Heart left ventricle (tissue), 16 donors: ENCODE measurements around the gene CELF5. TPM values are rescaled to one million over a fixed set of nuclear protein-coding genes. Genes with fewer than 3 reads are reported as not detected.
"Not testable (repeated sequence)": the region's sequence is repeated elsewhere in the genome, so short reads cannot be mapped to it uniquely, and the experiment has no call there.

Experiments used
- ATAC-seq, 4 donors: fragments of 200-7000 bp; cut with Tn5 transposase; one replicate each; pipeline ENCODE4 v1.9.1; 2020 to 2022; ENCODE audit warnings: moderate library complexity in 4 of 4, mild to moderate bottlenecking in 3 of 4, moderate number of reproducible peaks in 1 of 4
- DNase-seq, 5 donors: peaks; one replicate each; pipeline ENCODE4 v3.0.0-alpha.2; 2020
- H3K27ac ChIP-seq, 12 donors: fragments of 200-600 bp; sonication (generic) in 4 of 12; one replicate each; pipeline versions ENCODE4 v1.5.0 to v1.8.0; 2016 to 2022; ENCODE audit warnings: mild to moderate bottlenecking in 2 of 12
- H3K27me3 ChIP-seq, 9 donors: fragments of 200-600 bp; sonication (generic) in 2 of 9; one replicate each; pipeline versions ENCODE4 v1.5.1 to v1.8.0; 2016 to 2022; ENCODE audit warnings: mild to moderate bottlenecking in 3 of 9
- H3K36me3 ChIP-seq, 9 donors: fragments of 200-600 bp; sonication (generic) in 2 of 9; one replicate each; pipeline versions ENCODE4 v1.5.0 to v1.8.0; 2018 to 2022; ENCODE audit warnings: mild to moderate bottlenecking in 2 of 9
- H3K4me1 ChIP-seq, 12 donors: fragments of 200-600 bp; sonication (generic) in 4 of 12; one replicate each; pipeline versions ENCODE4 v1.5.0 to v1.8.0; 2016 to 2022; ENCODE audit warnings: mild to moderate bottlenecking in 3 of 12
- H3K4me3 ChIP-seq, 12 donors: fragments of 200-600 bp; sonication (generic) in 4 of 12; one replicate each; pipeline versions ENCODE4 v1.5.0 to v1.8.0; 2017 to 2022; ENCODE audit warnings: mild to moderate bottlenecking in 9 of 12, moderate library complexity in 4 of 12
- H3K9me3 ChIP-seq, 12 donors: fragments of 200-600 bp; sonication (generic) in 4 of 12; one replicate each; pipeline versions ENCODE4 v1.5.0 to v1.8.0; 2016 to 2022; ENCODE audit warnings: mild to moderate bottlenecking in 1 of 12
- POLR2A ChIP-seq, 2 donors: fragments of 450-650 bp; IDR thresholded peaks; one replicate each; pipeline ENCODE4 v1.6.1; 2017; ENCODE audit warnings: antibody characterized with exemption in 2 of 2, mild to moderate bottlenecking in 2 of 2, moderate library complexity in 2 of 2
- WGBS, 4 donors: extraction: QIAGEN DNeasy Blood & Tissue Kit in 2 of 4; methylation state at CpG; one replicate each; pipeline versions ENCODE4 v1.1.5 to v1.1.7; 2013 to 2018; 5-methylcytosine and 5-hydroxymethylcytosine counted together
- intact Hi-C, 10 donors: fragments of 100-400 bp; cut with DNase I; formaldehyde crosslinking; loops; one replicate each; pipeline versions ENCODE4 v1.11.1 to v1.14.2; 2022
- polyA plus RNA-seq, 2 donors: library from polyadenylated mRNA; stranded (reverse); fragments of 200-250 nt; gene quantifications; one replicate each; pipeline ENCODE4 v1.2.3, GENCODE V29; 2013
- total RNA-seq, 9 donors: library from RNA; depleted of rRNA in 2 of 9; stranded (reverse); fragments of >200 nt in 2 of 9; fragmentation: NEBNext Ultra II Directional in 3 of 9; extraction: Animal tissue kit (Norgen Biotek cat#: 25700) in 3 of 9; gene quantifications; one replicate each; pipeline versions ENCODE4 v1.1.0 to v1.2.4, GENCODE V29; 2016 to 2023
- TF ChIP-seq, protein P1 (sequence below), 12 donors: fragments of 200-600 bp; sonication (generic) in 4 of 12; IDR thresholded peaks; one replicate each; pipeline versions ENCODE4 v1.5.0 to v1.8.0; 2018 to 2022; ENCODE audit warnings: antibody characterized with exemption in 12 of 12, mild to moderate bottlenecking in 5 of 12
- donor health status: ischemic (EF 13 %, LVEDD 7.1; RV severe dilation, severe dysfunction).
- donor health status: healthy with polysubstance abuse.
- donor health status: DM: no; HTN: yes; CAD: no.
- donor health status: DM: no; HTN: no; CAD: no.
- donor health status: ischemic (EF 25% LVEDD 6.9; RV normal size, moderate dysfunction).
- donor health status: ischemic (EF 25% LVEDD 5.7; RV mildly dilated, moderate dysfunction).
- donor health status: healthy.
- donor health status: DM: yes; HTN: yes; CAD: no.
- donor health status: ischemic (EF 35%, LVEDD 5.7; RV mildly dilated, moderate dysfunction).
- donor health status: nonischemic (EF 11% LVEDD 7.7; RV severe dilation, severe dysfunction).
- donor health status: DM: yes; HTN: yes; CAD: no.
- donor health status: PGD.
- donor health status: ischemic (EF 29% LVEDD 5.4; RV normal size, mild dysfunction).
- donor health status: nonischemic (EF 23%, LVEDD 6.1; RV moderate dilation, normal function).

CELF5 gene
- total and polyA plus RNA-seq, 11 donors = not detected

DNA sequence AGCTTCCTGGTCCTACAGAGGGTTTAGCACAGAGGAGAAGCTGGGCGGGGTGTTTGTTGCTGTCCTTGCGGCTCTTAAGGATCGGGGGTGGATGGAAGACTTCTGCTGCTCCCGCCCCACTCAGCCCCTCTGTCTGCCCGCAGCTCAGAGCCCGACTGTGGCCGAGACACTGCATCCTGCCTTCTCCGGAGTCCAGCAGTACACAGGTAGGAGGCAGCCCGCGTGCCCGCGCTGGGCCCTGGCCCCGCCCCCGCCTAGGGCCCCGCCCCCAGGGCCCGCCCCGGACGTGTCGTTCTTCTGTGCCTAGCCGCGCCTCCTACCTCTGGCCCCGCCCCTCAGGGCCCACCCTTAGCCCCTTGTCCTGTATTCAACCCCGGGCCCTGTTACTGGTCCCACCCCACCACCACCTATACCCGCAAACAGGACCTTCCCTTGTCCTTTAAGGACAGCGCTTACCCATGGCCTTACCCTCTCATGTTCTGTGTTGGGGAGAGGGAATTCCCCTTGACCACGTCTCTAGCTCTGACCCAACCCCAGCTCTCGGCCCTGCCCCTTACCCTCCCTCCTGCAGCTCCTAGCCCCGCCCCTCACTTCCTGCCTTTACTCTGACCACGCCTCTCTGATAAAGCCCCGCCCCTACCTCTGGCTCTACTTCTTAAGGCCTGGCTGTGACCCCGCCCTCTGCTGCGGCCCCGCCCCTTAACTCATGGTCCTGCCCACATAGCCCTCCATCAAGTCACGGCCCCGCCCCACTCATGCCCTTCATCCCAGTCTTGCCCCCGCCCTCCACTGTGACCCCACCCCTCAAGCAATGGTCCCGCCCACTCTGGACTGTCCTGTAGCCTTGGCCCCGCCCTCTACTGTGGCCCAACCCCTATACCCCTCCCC lies 60.5 kb downstream of the CELF5 start:
- Histone ChIP-seq H3K36me3 (no peaks in the 10 kb centered on the region), H3K27me3 (peaks cover 26 to 75% (median 41%) of the 10 kb centered on the region in 9 donors), H3K9me3 (no peaks in the 10 kb centered on the region), H3K27ac (no peak overlapping the region), H3K4me3 (peak overlapping the region in 2 of 12 donors; percentile 14 to 17), H3K4me1 (peaks cover 0 to 16% (median 0%) of the 10 kb centered on the region in 12 donors)
- TF ChIP-seq, protein P1, sequence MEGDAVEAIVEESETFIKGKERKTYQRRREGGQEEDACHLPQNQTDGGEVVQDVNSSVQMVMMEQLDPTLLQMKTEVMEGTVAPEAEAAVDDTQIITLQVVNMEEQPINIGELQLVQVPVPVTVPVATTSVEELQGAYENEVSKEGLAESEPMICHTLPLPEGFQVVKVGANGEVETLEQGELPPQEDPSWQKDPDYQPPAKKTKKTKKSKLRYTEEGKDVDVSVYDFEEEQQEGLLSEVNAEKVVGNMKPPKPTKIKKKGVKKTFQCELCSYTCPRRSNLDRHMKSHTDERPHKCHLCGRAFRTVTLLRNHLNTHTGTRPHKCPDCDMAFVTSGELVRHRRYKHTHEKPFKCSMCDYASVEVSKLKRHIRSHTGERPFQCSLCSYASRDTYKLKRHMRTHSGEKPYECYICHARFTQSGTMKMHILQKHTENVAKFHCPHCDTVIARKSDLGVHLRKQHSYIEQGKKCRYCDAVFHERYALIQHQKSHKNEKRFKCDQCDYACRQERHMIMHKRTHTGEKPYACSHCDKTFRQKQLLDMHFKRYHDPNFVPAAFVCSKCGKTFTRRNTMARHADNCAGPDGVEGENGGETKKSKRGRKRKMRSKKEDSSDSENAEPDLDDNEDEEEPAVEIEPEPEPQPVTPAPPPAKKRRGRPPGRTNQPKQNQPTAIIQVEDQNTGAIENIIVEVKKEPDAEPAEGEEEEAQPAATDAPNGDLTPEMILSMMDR (IDR thresholded peaks at IDR 0.05) = no peak
- TF ChIP-seq POLR2A (IDR thresholded peaks at IDR 0.05) = no peak
- intact Hi-C loops = no loop called here
- WGBS, 4 donors = 1 to 5% (median 3%) methylated on average over 19 to 38 of the region's 38 CpGs
- peak in 3 of 4 donors; percentile 44 to 73 (median 71) for ATAC-seq
- peak in 2 of 5 donors; percentile 39 to 61 for DNase-seq

DNA sequence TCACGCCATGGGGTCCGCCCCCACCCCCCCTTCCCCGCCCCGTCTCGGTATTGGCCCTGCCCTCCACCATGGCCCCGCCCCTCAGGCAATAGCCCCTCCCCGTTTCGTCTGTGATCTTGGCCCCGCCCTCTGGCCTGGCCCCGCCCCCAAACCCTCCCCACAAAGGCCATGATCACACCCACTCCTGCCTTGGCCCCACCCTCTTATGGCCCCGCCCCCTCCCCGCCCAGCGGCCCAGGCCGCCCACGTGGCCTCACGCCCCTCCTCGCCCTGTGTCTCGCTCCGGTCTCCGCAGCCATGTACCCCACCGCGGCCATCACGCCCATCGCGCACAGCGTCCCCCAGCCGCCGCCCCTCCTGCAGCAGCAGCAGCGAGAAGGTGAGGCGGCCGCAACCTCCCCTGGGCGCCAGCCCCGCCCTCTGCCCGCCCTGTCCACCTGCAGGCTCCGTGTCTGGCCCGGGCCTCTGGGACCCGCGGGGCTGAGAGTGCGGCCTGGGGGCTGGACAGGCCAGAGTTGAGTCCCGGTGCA lies 61.3 kb downstream of the CELF5 start:
- ATAC-seq (peak in 2 of 4 donors; percentile 23 to 50), DNase-seq (no peak)
- TF ChIP-seq, protein P1 (IDR thresholded peaks at IDR 0.05) = no peak
- no peak for TF ChIP-seq POLR2A (IDR thresholded peaks at IDR 0.05)
- peak overlapping the region in 1 of 12 donors; percentile 4 for H3K4me3 ChIP-seq
- no peaks in the 10 kb centered on the region for H3K36me3 ChIP-seq
- intact Hi-C loops = no loop called here
- WGBS, 4 donors = 1 to 6% (median 4%) methylated on average over 10 to 40 of the region's 40 CpGs
- H3K4me1 ChIP-seq = peaks cover 0 to 16% (median 0%) of the 10 kb centered on the region in 12 donors
- no peaks in the 10 kb centered on the region for H3K9me3 ChIP-seq
- H3K27ac ChIP-seq = no peak overlapping the region
- peaks cover 25 to 75% (median 42%) of the 10 kb centered on the region in 9 donors for H3K27me3 ChIP-seq

DNA sequence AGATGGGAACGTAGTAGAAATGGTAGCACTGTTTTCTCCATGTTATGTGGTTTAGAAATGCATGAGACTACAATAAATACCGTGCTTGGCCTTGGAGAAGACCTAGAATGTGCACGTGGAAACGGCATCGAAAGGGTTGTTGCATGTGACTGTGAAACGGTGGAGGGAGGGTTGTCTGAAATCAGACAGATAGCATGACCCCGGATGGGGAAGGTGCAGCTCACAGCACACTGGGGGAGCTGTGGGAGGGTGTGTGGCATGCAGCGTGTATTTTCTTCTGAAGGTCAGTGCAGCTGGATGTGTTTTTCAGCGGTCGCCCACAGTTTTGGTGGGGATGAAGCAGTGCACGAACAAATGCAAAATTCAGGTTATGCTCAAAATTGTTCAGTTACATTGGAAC lies 63.4 kb downstream of the CELF5 start:
- Histone ChIP-seq H3K27ac (no peak overlapping the region), H3K36me3 (no peaks in the 10 kb centered on the region), H3K4me1 (peaks cover 0 to 16% (median 0%) of the 10 kb centered on the region in 12 donors), H3K9me3 (no peaks in the 10 kb centered on the region), H3K4me3 (no peak overlapping the region), H3K27me3 (peaks cover 19 to 73% (median 38%) of the 10 kb centered on the region in 9 donors)
- no peak for TF ChIP-seq POLR2A (IDR thresholded peaks at IDR 0.05)
- TF ChIP-seq, protein P1 (IDR thresholded peaks at IDR 0.05) = no peak
- 49 to 51% (median 51%) methylated on average over 11 of the region's 11 CpGs for WGBS, 4 donors
- intact Hi-C loops = no loop called here
- DNase-seq = no peak
- ATAC-seq = no peak

DNA sequence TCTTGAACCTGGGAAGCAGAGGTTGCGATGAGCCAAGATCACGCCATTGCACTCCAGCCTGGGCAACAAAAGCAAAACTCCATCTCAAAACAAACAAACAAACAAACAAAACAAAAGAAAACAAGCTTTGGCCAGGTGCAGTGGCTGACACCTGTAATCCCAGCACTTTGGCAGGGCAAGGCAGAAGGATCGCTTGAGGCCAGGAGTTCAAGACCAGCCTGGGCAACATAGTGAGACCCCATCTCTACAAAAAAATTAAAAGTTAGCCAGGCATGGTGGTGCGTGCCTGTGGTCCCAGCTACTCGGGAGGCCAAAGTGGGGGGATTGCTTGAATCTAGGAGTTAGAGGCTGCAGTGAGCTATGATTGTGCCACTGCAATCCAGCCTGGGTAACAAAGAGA lies 64.0 kb downstream of the CELF5 start:
- intact Hi-C loops, H3K4me3 ChIP-seq, H3K9me3 ChIP-seq, ATAC-seq, DNase-seq, H3K36me3 ChIP-seq, H3K27ac ChIP-seq: not testable (repeated sequence)
- H3K27me3 ChIP-seq = peaks cover 19 to 72% (median 36%) of the 10 kb centered on the region in 9 donors
- H3K4me1 ChIP-seq = peaks cover 0 to 16% (median 0%) of the 10 kb centered on the region in 12 donors
- 77 to 88% (median 81%) methylated on average over 5 of the region's 5 CpGs for WGBS, 4 donors
